WTC11 (cell line): ENCODE data around the gene ZKSCAN7. TPM values are rescaled to one million over a fixed set of nuclear protein-coding genes. Genes with fewer than 3 reads are reported as not detected.

Experiments used
- ATAC-seq: fragments of 200-7000 bp; cut with Tn5 transposase; 2 replicates; pipeline ENCODE4 v1.10.0; 2021; ENCODE audit warnings: mild to moderate bottlenecking, moderate library complexity
- CTCF ChIA-PET: fragments of 300-600 bp; sonication (Branson Sonifier 250); formaldehyde crosslinking; loops from one replicate; lab custom pipeline; 2021; ENCODE audit warnings: antibody characterized with exemption; lab: Charles Lee
- POLR2A ChIA-PET: fragments of 350-600 bp; sonication (Branson Sonifier 250); formaldehyde crosslinking; loops from one replicate; lab custom pipeline; 2021; ENCODE audit warnings: antibody characterized with exemption; lab: Charles Lee
- DNase-seq: peaks from one replicate; pipeline ENCODE4 v3.0.0; 2021; ENCODE audit warnings: low spot score
- H3K27ac Mint-ChIP-seq: 2 replicates; pipeline ENCODE4 v1.8.0; 2021; ENCODE audit warnings: mixed read lengths
- H3K27me3 Mint-ChIP-seq: 2 replicates; pipeline ENCODE4 v1.8.0; 2021; ENCODE audit warnings: low read depth, mild to moderate bottlenecking, moderate library complexity, mixed read lengths
- H3K36me3 Mint-ChIP-seq: 2 replicates; pipeline ENCODE4 v1.8.0; 2021; ENCODE audit warnings: mixed read lengths
- H3K4me1 Mint-ChIP-seq: 2 replicates; pipeline ENCODE4 v1.8.0; 2022; ENCODE audit warnings: mixed read lengths
- H3K4me3 Mint-ChIP-seq: 2 replicates; pipeline ENCODE4 v1.8.0; 2021; ENCODE audit warnings: mild to moderate bottlenecking, moderate library complexity, mixed read lengths
- H3K9me3 Mint-ChIP-seq: 2 replicates; pipeline ENCODE4 v1.8.0; 2021; ENCODE audit warnings: mixed read lengths
- ATF1 ChIP-seq: sonication (generic); formaldehyde crosslinking; IDR thresholded peaks from 2 replicates; pipeline ENCODE4 v1.8.1; 2023; ENCODE audit warnings: mild to moderate bottlenecking, moderate library complexity, missing genetic modification reagents
- CREB1 ChIP-seq: sonication (generic); formaldehyde crosslinking; IDR thresholded peaks from 2 replicates; pipeline ENCODE4 v1.8.0; 2023; ENCODE audit warnings: mild to moderate bottlenecking, missing genetic modification reagents
- GRHL2 ChIP-seq: fragments of 250-450 bp; sonication (Bioruptor Pico); IDR thresholded peaks from 2 replicates; pipeline ENCODE4 v1.8.0; 2022; ENCODE audit warnings: mild to moderate bottlenecking, moderate library complexity; ENCODE audit not compliant: insufficient replicate concordance, severe bottlenecking
- RORB ChIP-seq: fragments of 250-450 bp; sonication (Bioruptor Pico); IDR thresholded peaks from 2 replicates; pipeline ENCODE4 v1.9.0; 2021; ENCODE audit warnings: mild to moderate bottlenecking
- TCF7 ChIP-seq: sonication (generic); formaldehyde crosslinking; IDR thresholded peaks from 2 replicates; pipeline ENCODE4 v1.8.0; 2022; ENCODE audit warnings: mild to moderate bottlenecking, low read depth, missing genetic modification reagents, moderate library complexity
- total RNA-seq: library from RNA; stranded (reverse); gene quantifications from 3 replicates; pipeline ENCODE4 v1.2.3, GENCODE V29; 2021
- TF ChIP-seq, protein P1 (sequence below): fragments of 250-450 bp; sonication (Bioruptor Pico); IDR thresholded peaks from 2 replicates; pipeline ENCODE4 v1.9.0; 2021; ENCODE audit warnings: mild to moderate bottlenecking
- TF ChIP-seq, protein P2 (sequence below): fragments of 250-450 bp; sonication (Bioruptor Pico); IDR thresholded peaks from 2 replicates; pipeline ENCODE4 v1.9.0; 2021; ENCODE audit warnings: moderate library complexity, mild to moderate bottlenecking, inconsistent platforms, borderline replicate concordance
- TF ChIP-seq, protein P3 (sequence below): sonication (generic); formaldehyde crosslinking; IDR thresholded peaks from 2 replicates; pipeline ENCODE4 v1.8.0; 2023; ENCODE audit warnings: missing genetic modification reagents
- TF ChIP-seq, protein P4 (sequence below): sonication (generic); formaldehyde crosslinking; IDR thresholded peaks from 2 replicates; pipeline ENCODE4 v1.8.1; 2022; ENCODE audit warnings: missing genetic modification reagents, borderline replicate concordance
- TF ChIP-seq, protein P5 (sequence below): fragments of 250-450 bp; sonication (Bioruptor Pico); IDR thresholded peaks from 2 replicates; pipeline ENCODE4 v1.9.0; 2021; ENCODE audit warnings: mild to moderate bottlenecking, borderline replicate concordance
- TF ChIP-seq, protein P6 (sequence below): sonication (generic); formaldehyde crosslinking; IDR thresholded peaks from 2 replicates; pipeline ENCODE4 v1.8.0; 2022; ENCODE audit warnings: missing genetic modification reagents
- TF ChIP-seq, protein P7 (sequence below): fragments of 250-450 bp; sonication (Bioruptor Pico); IDR thresholded peaks from 2 replicates; pipeline ENCODE4 v1.9.0; 2021; ENCODE audit warnings: mild to moderate bottlenecking
- TF ChIP-seq, protein P8 (sequence below): sonication (generic); formaldehyde crosslinking; IDR thresholded peaks from 2 replicates; pipeline ENCODE4 v1.8.1; 2022; ENCODE audit warnings: low read depth, mild to moderate bottlenecking, moderate library complexity, missing genetic modification reagents, borderline replicate concordance
- TF ChIP-seq, protein P9 (sequence below): sonication (generic); formaldehyde crosslinking; IDR thresholded peaks from 2 replicates; pipeline ENCODE4 v1.8.1; 2022; ENCODE audit warnings: mild to moderate bottlenecking, missing genetic modification reagents, moderate library complexity, borderline replicate concordance

Gene ZKSCAN7
- total RNA-seq, 1 experiment from 2014 or later = 9.4 TPM

DNA sequence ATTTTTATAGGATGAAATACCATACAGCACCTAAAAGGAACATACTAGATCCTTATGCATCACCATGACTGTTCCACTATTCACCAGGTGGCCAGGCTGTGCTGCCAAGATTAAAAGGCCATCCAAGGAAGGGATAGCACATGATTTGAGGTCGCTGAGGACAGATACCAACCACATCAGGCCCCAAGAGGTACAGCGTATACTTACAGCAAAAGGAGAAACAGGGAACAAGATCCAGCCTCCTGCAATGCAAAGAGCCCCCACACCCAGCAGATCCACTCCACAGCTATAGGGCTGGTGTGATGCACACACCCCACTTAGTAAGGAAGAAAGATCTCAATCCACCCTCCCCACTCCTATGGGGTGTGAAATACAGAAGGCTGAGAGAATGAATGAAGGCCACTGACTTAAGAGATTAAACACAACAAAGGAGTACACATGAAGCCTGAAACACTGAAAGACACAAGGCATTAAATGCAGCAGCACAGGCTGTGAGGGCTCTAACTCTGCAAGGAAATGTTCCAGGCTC lies 45.5 kb upstream of the ZKSCAN7 start:
- ATAC-seq = no peak
- no peak for DNase-seq
- ChIA-PET POLR2A (interaction anchor here (2.0 kb wide), 1 partner anchor 171 kb away, joined by 8 read pairs; the partner anchor contains the start of gene TCAIM), CTCF (no interaction called here)
- Mint-ChIP-seq H3K36me3 (peaks cover 8% of the 10 kb centered on the region; the same call in 1 of the 2 replicates), H3K4me1 (peaks cover 42% of the 10 kb centered on the region), H3K9me3 (no peaks in the 10 kb centered on the region), H3K4me3 (peak overlapping the region; percentile 93), H3K27me3 (peaks cover 3% of the 10 kb centered on the region; the same call in 1 of the 2 replicates), H3K27ac (no peak overlapping the region; the same call in 1 of the 2 replicates)
- TF ChIP-seq, protein P1, sequence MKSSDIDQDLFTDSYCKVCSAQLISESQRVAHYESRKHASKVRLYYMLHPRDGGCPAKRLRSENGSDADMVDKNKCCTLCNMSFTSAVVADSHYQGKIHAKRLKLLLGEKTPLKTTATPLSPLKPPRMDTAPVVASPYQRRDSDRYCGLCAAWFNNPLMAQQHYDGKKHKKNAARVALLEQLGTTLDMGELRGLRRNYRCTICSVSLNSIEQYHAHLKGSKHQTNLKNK = no peak
- no peak for TF ChIP-seq CREB1
- TF ChIP-seq, protein P2, sequence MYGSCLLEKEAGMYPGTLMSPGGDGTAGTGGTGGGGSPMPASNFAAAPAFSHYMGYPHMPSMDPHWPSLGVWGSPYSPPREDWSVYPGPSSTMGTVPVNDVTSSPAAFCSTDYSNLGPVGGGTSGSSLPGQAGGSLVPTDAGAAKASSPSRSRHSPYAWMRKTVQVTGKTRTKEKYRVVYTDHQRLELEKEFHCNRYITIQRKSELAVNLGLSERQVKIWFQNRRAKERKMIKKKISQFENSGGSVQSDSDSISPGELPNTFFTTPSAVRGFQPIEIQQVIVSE (CRISPR knock-in tag) = no peak
- TF ChIP-seq, protein P3, sequence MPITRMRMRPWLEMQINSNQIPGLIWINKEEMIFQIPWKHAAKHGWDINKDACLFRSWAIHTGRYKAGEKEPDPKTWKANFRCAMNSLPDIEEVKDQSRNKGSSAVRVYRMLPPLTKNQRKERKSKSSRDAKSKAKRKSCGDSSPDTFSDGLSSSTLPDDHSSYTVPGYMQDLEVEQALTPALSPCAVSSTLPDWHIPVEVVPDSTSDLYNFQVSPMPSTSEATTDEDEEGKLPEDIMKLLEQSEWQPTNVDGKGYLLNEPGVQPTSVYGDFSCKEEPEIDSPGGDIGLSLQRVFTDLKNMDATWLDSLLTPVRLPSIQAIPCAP (CRISPR knock-in tag) = no peak
- TF ChIP-seq ATF1 (CRISPR knock-in tag) = no peak
- TF ChIP-seq, protein P4, sequence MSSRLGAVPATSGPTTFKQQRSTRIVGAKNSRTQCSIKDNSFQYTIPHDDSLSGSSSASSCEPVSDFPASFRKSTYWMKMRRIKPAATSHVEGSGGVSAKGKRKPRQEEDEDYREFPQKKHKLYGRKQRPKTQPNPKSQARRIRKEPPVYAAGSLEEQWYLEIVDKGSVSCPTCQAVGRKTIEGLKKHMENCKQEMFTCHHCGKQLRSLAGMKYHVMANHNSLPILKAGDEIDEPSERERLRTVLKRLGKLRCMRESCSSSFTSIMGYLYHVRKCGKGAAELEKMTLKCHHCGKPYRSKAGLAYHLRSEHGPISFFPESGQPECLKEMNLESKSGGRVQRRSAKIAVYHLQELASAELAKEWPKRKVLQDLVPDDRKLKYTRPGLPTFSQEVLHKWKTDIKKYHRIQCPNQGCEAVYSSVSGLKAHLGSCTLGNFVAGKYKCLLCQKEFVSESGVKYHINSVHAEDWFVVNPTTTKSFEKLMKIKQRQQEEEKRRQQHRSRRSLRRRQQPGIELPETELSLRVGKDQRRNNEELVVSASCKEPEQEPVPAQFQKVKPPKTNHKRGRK (CRISPR knock-in tag) = no peak

DNA sequence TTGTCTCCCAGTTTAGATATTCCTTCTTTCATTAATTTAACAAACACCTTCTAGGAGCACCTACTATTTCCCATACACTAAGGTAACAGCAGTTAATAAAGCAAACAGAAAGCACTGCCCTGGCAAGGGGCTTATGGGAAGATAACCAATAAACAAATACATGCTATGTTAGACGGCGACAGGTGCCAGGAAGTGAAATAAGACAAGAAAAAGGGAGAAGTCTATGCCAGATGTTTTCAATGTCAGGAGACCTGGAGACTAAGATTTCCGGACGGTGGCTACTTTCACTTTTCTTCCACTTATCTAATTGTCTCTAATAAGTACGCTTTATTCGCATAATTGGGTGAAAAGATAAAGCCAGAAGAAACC lies 45.0 kb upstream of the ZKSCAN7 start:
- peak overlapping the region; percentile 57; the same call in 1 of the 2 replicates for H3K27ac Mint-ChIP-seq
- peaks cover 3% of the 10 kb centered on the region; the same call in 1 of the 2 replicates for H3K27me3 Mint-ChIP-seq
- H3K4me1 Mint-ChIP-seq = peaks cover 42% of the 10 kb centered on the region
- H3K9me3 Mint-ChIP-seq = no peaks in the 10 kb centered on the region
- DNase-seq (no peak), ATAC-seq (no peak)
- ChIA-PET CTCF (no interaction called here), POLR2A (interaction anchor here (0.6 to 2.0 kb wide), 3 partner anchors 9 to 172 kb away, joined by 3 to 8 read pairs (median 3); partner anchors contain the start of gene TCAIM)
- H3K4me3 Mint-ChIP-seq = peak overlapping the region; percentile 93
- peaks cover 8% of the 10 kb centered on the region; the same call in 1 of the 2 replicates for H3K36me3 Mint-ChIP-seq
- TF ChIP-seq, protein P5, sequence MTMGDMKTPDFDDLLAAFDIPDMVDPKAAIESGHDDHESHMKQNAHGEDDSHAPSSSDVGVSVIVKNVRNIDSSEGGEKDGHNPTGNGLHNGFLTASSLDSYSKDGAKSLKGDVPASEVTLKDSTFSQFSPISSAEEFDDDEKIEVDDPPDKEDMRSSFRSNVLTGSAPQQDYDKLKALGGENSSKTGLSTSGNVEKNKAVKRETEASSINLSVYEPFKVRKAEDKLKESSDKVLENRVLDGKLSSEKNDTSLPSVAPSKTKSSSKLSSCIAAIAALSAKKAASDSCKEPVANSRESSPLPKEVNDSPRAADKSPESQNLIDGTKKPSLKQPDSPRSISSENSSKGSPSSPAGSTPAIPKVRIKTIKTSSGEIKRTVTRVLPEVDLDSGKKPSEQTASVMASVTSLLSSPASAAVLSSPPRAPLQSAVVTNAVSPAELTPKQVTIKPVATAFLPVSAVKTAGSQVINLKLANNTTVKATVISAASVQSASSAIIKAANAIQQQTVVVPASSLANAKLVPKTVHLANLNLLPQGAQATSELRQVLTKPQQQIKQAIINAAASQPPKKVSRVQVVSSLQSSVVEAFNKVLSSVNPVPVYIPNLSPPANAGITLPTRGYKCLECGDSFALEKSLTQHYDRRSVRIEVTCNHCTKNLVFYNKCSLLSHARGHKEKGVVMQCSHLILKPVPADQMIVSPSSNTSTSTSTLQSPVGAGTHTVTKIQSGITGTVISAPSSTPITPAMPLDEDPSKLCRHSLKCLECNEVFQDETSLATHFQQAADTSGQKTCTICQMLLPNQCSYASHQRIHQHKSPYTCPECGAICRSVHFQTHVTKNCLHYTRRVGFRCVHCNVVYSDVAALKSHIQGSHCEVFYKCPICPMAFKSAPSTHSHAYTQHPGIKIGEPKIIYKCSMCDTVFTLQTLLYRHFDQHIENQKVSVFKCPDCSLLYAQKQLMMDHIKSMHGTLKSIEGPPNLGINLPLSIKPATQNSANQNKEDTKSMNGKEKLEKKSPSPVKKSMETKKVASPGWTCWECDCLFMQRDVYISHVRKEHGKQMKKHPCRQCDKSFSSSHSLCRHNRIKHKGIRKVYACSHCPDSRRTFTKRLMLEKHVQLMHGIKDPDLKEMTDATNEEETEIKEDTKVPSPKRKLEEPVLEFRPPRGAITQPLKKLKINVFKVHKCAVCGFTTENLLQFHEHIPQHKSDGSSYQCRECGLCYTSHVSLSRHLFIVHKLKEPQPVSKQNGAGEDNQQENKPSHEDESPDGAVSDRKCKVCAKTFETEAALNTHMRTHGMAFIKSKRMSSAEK (CRISPR knock-in tag) = no peak
- TF ChIP-seq, protein P6, sequence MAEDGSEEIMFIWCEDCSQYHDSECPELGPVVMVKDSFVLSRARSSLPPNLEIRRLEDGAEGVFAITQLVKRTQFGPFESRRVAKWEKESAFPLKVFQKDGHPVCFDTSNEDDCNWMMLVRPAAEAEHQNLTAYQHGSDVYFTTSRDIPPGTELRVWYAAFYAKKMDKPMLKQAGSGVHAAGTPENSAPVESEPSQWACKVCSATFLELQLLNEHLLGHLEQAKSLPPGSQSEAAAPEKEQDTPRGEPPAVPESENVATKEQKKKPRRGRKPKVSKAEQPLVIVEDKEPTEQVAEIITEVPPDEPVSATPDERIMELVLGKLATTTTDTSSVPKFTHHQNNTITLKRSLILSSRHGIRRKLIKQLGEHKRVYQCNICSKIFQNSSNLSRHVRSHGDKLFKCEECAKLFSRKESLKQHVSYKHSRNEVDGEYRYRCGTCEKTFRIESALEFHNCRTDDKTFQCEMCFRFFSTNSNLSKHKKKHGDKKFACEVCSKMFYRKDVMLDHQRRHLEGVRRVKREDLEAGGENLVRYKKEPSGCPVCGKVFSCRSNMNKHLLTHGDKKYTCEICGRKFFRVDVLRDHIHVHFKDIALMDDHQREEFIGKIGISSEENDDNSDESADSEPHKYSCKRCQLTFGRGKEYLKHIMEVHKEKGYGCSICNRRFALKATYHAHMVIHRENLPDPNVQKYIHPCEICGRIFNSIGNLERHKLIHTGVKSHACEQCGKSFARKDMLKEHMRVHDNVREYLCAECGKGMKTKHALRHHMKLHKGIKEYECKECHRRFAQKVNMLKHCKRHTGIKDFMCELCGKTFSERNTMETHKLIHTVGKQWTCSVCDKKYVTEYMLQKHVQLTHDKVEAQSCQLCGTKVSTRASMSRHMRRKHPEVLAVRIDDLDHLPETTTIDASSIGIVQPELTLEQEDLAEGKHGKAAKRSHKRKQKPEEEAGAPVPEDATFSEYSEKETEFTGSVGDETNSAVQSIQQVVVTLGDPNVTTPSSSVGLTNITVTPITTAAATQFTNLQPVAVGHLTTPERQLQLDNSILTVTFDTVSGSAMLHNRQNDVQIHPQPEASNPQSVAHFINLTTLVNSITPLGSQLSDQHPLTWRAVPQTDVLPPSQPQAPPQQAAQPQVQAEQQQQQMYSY = no peak
- TF ChIP-seq, protein P7, sequence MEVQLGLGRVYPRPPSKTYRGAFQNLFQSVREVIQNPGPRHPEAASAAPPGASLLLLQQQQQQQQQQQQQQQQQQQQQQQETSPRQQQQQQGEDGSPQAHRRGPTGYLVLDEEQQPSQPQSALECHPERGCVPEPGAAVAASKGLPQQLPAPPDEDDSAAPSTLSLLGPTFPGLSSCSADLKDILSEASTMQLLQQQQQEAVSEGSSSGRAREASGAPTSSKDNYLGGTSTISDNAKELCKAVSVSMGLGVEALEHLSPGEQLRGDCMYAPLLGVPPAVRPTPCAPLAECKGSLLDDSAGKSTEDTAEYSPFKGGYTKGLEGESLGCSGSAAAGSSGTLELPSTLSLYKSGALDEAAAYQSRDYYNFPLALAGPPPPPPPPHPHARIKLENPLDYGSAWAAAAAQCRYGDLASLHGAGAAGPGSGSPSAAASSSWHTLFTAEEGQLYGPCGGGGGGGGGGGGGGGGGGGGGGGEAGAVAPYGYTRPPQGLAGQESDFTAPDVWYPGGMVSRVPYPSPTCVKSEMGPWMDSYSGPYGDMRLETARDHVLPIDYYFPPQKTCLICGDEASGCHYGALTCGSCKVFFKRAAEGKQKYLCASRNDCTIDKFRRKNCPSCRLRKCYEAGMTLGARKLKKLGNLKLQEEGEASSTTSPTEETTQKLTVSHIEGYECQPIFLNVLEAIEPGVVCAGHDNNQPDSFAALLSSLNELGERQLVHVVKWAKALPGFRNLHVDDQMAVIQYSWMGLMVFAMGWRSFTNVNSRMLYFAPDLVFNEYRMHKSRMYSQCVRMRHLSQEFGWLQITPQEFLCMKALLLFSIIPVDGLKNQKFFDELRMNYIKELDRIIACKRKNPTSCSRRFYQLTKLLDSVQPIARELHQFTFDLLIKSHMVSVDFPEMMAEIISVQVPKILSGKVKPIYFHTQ (CRISPR knock-in tag) = no peak
- TF ChIP-seq RORB (CRISPR knock-in tag) (no peak), TCF7 (CRISPR knock-in tag) (no peak), GRHL2 (CRISPR knock-in tag) (no peak)
- TF ChIP-seq, protein P8, sequence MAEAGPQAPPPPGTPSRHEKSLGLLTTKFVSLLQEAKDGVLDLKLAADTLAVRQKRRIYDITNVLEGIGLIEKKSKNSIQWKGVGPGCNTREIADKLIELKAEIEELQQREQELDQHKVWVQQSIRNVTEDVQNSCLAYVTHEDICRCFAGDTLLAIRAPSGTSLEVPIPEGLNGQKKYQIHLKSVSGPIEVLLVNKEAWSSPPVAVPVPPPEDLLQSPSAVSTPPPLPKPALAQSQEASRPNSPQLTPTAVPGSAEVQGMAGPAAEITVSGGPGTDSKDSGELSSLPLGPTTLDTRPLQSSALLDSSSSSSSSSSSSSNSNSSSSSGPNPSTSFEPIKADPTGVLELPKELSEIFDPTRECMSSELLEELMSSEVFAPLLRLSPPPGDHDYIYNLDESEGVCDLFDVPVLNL (CRISPR knock-in tag) = no peak
- TF ChIP-seq, protein P2 (CRISPR knock-in tag) = no peak
- TF ChIP-seq, protein P9, sequence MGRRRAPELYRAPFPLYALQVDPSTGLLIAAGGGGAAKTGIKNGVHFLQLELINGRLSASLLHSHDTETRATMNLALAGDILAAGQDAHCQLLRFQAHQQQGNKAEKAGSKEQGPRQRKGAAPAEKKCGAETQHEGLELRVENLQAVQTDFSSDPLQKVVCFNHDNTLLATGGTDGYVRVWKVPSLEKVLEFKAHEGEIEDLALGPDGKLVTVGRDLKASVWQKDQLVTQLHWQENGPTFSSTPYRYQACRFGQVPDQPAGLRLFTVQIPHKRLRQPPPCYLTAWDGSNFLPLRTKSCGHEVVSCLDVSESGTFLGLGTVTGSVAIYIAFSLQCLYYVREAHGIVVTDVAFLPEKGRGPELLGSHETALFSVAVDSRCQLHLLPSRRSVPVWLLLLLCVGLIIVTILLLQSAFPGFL (CRISPR knock-in tag) = no peak
